HG03469 (cell line): ENCODE results near the gene HSPA1L.
A peak's percentile ranks its signal among the peaks of the same experiment; 100 is the strongest.
"Not testable (repeated sequence)": the region's sequence is repeated elsewhere in the genome, so short reads cannot be mapped to it uniquely, and the experiment has no call there.

ENCODE experiments used
- ATAC-seq: cut with Tn5 transposase; IDR thresholded peaks from one replicate; pipeline ENCODE4 v1.9.1; 2021; ENCODE audit warnings: mild to moderate bottlenecking, moderate library complexity, moderate number of reproducible peaks; ENCODE audit not compliant: unreplicated experiment

Gene HSPA1L

DNA sequence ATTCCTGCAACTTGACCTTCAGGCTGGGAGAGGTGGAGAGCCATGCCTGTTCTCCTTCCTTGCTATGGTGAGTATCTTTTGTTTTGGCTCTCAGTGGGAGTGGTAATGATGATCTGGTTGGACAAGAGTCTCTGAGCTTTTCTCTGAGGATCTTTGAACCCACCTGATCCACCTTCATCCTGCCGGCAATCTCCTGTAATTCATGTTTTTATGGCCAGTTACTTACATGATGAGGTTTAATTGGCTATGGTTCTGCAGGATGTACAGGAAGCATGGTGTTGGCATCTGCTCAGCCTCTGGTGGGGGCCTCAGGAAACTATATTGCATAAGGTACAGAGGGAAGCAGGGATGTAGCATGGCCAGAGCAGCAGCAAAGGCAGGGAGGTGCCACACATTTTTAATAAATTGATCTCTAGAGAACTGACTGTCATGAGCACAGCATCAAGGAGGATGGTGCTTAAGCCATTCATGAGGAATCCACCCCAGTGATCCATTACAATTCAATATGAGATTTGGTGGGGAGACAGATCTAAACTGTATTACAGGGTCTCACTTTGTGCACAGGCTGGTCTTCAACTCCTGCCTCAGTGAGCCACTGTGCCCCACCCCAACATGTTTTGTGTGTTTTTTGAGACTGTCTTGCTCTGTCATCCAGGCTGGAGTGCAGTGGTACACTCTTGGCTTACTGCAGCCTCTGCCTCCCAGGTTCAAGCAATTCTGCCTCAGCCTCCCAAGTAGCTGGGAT is 22.5 kb upstream of the HSPA1L start:
- ATAC-seq = no peak

DNA sequence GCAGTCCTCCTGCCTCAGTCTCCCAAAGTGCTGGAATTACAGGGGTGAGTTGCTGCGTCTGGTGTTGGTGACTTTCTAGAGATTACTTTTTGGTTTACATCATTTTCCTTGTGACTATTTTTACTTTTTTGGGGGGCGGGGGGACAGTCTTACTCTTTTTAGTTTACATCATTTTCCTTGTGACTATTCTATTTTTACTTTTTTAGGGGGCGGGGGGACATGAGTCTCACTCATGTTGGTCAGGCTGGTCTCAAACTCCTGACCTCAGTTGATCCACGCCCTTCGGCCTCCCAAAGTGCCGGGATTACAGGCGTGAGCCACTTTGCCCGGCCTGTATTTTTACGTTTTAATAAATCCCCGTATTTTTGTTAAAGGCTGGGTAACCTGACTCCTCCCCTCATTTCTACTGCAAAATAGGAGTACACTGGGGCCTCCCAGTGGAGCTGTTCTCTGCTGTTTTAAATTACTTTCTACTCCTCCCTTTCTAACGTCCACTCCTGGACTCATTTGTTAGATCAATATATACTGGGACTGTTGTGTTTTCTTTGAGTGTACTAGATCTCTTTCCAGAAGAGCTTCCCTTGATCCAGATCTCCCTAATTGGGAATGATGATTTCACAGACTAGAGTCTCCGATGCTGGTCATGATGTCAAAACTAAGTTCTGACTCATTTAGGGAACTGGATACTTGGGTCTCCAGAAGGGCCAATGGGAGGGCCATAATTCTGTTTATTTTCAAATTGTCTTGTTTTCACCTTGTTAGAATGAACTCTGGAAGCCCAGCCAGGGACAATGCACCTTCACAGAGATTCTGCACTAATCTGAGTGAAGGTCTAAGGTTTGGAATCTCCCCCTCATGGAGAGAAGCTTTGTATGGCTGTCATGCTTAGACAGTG is 21.6 kb upstream of the HSPA1L start:
- ATAC-seq = no peak

DNA sequence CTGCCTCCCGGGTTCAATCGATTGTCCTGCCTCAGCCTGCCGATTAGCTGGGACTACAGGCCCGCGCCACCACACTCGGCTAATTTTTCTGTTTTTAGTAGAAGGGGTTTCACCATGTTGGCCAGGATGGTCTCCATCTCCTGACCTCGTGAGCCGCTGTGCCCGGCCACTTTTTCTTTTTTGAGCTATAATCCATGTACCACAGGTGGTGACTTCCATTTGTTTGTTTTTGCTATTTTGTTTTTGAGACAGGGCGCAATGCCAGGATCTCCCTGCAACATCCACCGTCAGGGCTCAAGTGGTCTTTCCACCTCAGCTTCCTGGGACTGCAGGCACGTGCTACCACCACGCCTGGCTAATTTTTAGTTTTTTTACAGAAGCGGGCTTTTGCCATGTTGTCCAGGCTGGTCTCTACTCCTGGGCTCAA is 21.0 kb upstream of the HSPA1L start:
- ATAC-seq = no peak

DNA sequence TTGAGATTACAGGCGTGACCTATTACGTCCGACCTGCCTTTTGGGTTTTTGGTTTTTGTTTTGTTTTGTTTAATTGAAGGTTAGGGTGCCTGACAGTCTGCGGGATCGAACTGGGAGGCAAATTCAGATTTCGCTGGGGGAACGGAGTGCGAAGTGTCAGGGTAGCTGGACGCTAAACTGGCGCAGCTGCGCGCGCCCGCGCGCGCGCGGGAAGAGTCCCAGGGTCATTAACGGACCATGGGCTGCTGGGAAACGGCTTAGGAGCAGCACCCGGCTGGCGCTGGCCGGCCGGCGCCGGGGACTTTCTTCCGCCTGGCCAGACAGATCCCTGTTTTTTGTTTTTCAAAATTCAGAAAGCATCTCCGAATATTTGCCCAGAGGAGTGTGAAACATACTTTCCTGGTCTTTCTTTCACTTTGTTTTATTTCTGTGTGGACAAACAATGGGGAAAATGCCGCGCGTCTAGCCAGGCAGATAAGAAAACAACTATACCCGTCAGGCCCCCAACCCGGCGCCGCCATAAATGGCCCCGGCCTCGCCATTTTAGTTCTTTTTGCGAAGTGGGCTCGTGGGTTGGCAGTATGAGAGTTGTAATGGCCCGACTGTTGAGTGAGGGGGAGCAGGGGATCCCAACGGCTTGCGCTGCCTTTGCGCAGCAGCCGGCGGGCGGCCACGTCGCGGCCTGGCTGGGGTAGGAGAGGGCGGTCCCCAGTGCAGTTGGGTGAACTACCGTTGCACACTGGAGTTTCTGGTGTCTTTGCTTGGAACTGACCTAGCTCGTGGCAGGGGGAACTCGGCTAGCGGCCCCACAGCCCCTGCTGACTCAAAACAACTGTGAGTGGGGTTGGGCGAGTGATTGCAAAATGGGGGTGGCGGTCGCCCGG is 19.5 kb upstream of the HSPA1L start:
- ATAC-seq = no peak

DNA sequence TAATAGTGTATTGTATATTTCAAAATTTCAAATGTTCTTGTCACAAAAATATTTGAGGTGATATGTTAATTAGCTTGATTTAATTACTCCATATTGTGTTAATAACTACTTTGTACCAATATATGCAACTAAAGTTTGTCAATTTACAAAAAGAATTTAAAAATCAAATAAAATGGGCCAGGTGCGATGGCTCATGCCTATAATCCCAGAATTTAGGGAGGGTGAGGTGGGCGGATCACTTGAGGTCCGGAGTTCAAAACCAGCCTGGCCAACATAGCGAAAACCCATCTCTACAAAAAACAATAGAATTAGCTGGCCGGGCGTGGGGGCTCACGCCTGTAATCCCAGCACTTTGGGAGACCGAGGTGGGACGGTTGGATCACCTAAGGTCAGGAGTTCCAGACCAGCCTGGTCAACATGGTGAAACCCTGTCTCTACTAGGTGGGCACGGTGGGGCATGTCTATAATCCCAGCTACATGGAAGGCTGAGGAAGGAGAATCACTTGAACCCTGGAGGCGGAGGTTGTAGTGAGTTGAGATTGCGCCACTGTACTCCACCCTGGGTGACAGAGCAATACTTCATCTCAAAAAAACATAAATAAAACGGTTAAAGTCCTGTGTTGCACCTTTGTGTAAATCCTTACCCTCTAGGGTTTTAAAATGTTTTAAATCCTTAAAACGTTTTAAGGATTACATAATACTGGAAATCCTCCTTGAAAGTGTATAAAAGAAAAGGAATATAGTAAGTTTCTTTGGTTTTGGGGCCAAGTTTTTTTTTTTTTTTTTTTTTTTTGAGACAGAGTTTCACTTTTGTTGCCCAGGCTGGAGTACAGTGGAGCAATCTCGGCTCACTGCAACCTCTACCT is 16.5 kb upstream of the HSPA1L start:
- ATAC-seq = no peak

DNA sequence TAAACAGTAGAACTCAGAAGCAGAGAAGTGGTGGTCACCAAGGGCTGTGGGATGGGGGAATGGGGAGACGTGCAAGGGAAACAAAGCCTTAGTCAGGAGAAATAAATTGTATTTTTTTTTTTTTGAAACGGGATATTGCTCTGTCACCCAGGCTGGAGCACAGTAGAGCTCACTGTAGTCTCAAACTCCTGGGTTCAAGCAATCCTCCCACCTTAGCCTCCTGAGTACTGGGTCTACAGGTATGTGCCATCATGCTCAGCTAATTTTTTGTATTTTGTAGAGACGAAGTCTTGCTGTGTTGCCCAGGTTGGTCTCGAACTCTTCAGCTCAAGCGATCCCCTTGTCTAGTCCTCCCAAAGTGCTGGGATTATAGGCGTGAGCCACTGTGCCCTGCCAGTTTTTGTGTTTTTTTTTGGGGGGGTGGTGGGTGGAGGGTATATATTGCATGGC is 15.8 kb upstream of the HSPA1L start:
- ATAC-seq = no peak

DNA sequence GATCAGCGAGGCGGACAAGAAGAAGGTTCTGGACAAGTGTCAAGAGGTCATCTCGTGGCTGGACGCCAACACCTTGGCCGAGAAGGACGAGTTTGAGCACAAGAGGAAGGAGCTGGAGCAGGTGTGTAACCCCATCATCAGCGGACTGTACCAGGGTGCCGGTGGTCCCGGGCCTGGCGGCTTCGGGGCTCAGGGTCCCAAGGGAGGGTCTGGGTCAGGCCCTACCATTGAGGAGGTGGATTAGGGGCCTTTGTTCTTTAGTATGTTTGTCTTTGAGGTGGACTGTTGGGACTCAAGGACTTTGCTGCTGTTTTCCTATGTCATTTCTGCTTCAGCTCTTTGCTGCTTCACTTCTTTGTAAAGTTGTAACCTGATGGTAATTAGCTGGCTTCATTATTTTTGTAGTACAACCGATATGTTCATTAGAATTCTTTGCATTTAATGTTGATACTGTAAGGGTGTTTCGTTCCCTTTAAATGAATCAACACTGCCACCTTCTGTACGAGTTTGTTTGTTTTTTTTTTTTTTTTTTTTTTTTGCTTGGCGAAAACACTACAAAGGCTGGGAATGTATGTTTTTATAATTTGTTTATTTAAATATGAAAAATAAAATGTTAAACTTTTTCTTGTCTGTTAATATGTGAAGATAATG is 14.7 kb upstream of the HSPA1L start:
- no peak for ATAC-seq

DNA sequence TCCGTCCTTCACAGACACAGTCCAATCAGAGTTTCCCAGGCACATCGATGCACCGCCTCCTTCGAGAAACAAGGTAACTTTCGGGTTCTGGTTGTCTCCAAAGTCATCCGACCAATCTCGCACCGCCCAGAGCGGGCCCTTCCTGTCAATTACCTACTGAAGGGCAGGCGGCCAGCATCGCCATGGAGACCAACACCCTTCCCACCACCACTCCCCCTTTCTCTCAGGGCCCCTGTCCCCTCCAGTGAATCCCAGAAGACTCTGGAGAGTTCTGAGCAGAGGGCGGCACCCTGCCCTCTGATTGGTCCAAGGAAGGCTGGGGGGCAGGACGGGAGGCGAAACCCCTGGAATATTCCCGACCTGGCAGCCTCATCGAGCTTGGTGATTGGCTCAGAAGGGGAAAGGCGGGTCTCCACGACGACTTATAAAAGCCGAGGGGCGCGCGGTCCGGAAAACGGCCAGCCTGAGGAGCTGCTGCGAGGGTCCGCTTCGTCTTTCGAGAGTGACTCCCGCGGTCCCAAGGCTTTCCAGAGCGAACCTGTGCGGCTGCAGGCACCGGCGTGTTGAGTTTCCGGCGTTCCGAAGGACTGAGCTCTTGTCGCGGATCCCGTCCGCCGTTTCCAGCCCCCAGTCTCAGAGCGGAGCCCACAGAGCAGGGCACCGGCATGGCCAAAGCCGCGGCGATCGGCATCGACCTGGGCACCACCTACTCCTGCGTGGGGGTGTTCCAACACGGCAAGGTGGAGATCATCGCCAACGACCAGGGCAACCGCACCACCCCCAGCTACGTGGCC is 12.4 kb upstream of the HSPA1L start, which contains the start of gene HSPA1B:
Gene HSPA1B, plus strand, starts transcription at position 453 of the 794 bp plus-strand sequence. Its CDS starts 213 bp downstream, at position 666.
- ATAC-seq = peak; percentile 29

DNA sequence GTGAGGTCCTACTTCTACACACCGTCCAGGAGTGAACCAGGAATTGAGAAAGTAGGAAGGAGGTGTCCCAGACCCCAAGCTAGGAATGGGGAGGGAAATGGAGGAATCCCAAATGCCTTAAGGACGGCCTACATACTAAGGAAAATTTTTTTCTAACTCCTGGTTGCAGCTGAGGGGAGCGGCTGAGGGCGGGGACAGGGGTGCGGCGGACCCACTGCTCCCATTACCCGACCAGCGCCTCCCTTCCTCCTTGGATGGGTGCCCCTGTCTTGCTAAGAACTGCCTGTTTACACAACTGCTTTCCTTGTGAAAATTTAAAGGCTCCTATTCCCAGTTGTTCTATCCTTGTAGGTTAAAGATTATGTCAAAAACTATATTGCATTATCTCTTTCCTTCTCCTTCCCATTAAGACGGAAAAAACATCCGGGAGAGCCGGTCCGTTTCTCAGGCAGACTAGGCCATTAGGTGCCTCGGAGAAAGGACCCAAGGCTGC is 11.8 kb upstream of the HSPA1L start:
- ATAC-seq = no peak

DNA sequence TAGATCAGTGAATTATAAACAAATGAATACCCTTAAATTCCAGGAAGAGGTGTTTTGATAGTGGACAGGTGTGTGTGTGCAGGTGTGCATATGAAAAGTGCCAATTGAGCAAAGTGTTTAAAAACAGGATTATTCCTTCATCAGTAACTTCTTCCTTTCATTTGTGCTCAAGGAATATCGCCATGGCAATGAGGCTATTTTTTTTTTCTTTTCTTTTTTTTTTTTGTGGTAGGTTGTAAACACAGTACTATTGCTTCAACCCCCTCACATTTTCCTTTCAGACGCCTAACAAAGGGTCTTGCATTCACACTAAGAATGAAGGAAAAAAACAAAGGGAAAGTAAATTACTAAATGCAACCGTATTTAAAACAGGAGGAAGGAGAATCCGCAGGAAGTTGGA is 10.5 kb upstream of the HSPA1L start:
- no peak for ATAC-seq

DNA sequence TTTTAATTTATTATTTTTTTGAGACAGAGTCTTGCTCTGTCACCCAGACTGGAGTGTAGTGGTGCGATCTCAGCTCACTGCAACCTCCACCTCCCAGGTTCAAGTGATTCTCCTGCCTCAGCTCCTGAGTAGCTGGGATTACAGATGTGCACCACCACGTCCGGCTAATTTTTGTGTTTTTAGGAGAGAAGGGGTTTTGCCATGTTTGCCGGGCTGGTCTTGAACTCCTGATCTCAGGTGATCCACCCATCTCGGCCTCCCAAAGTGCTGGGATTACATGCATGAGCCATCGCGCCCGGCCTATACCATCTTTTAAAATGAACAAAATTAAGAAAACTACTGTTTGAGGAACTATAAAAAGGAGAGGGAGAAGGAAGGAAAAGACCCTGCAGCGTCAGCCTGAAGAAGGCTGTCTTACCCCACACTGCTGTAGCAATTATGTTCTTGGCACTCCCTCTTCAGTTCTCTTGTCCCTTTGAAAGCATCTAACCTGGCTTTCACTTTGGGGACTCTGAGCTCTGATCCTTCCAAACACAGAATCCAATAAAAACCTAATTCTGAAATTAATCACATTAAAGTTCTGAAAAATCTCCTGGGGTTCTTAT is 8.6 kb upstream of the HSPA1L start:
- not testable (repeated sequence) for ATAC-seq

DNA sequence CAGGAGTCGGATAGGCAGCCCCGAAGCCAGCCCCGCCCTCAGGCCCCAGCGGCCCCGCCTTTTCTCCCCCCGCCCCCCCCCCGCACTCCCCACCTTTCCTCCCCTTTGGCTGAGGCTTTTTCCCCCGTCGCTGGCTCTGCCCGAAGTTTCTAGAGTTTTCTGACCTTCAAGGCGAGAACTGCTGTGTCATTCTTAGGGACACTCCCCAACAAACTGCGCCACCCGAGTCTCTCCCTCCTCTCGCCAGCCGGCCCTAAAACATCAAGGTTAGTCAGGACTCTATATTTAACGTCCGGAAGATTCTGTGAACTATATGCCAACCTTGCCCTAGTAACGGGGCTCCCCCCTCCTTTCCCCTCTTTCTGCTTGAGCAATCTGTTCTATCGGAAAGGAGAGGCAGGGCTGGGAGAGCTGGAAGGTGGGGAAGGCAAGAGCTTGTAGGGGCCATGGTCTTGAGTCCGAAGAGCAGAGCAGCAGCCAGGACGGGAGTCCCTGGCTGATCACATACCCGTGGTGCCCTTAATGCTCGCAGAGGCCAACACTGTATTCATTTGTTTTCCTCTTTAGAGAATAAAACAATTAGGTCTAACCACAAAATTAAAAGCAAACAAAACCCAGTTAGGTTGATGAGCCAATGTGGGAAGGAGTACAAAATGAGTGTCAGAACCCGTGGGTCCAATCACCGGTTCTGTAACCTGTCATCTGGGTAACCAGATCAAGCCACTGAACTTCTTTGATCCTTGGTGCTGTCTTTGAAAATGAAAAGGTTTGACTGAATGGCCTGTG is 7.1 kb upstream of the HSPA1L start:
- no peak for ATAC-seq

DNA sequence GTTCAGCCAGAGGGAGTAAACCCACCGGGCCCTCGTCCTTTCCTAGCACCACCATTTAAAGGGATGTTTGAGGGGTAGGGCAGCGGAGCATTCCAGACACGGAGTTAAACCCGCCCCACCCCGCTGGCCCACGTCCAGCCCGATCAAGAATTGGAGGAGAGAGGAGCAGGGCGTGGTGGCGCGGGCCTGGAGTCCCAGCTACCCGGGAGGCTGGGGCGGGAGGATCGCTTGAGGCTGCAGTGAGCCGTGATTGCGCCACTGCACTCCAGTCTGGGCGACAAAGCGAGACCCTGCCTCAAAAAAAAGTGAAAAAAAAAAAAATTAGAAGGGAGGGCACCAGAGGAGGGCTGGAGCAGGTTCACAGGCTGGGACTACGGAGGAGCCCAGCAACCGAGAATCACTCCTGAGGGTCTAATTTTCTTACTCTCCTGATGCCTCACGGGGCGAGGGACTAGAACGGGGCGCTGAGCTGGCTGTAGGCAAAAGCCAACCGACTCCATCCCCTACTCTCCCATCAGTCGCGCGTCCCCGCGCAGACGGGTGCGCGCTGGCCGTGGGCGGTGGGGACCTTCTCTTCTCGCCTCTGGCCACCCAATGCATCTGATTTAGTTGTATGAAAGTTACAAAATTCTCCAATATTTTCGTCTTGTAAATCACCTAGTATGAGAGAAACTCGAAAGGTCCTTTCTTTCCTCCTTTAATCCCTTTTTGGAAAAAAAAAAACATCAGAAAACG is 6.4 kb upstream of the HSPA1L start:
- no peak for ATAC-seq

DNA sequence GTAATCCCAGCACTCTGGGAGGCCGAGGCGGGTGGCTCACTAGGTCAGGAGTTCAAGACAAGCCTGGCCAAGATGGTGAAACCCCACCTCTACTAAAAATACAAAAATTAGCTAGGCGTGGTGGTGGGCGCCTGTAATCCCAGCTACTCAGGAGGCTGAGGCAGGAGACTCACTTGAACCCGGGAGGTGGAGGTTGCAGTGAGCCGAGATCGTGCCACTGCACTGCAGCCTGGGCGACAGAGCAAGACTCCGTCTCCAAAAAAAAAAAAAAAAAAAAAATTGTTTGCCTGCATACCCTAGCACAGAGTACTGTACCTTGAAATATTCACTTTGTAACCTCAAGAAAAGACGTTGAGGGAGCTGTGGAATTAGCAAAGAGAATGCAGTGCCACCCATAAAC is 5.3 kb upstream of the HSPA1L start:
- not testable (repeated sequence) for ATAC-seq

DNA sequence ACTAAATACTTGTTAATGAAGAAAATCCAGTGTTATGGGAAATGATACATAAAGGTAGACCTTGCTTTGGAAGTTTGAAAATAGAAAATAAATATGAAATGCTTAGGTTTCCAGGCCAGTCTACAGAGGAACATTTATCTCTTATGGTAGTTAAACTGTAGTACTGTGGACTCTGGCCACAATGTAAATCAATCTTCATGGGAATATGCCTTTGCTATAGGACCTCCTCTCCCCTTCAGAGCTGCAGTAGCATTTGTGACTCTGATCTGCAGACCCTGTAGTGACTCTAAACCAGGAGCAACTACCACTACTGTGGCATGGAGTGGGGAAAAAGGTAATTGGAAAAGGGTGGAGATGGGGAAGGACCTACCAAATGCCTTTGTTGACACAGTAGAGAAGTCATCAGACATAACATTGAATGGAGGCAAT is 4.8 kb upstream of the HSPA1L start:
- ATAC-seq = no peak

DNA sequence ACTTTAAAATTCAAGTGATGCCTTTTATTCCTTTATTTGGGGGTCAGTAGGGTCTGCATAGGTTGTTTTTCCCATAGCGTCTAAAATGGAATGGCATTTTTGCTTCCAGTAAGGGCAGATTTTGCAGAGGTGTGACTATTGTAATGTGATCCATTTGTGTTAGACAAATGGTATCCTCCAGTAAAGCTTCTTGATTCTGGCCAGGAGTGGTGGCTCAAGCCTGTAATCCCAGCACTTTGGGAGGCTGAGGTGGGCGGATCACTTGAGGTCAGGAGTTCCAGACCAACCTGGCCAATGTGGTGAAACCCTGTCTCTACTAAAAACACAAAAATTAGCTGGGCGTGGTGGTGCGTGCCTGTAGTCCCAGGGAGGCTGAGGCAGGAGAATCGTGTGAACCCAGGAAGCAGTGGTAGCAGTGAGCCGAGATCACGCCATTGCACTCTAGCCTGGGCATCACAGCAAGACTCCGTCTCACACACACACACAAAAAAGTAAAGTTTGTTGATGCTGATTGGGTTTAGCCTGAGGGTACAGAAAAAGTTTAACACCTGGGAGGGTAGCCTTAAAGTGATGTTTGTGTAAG is 2.9 kb upstream of the HSPA1L start:
- not testable (repeated sequence) for ATAC-seq
